ENCODE measurements around the gene OR2F2.

Gene OR2F2, protein sequence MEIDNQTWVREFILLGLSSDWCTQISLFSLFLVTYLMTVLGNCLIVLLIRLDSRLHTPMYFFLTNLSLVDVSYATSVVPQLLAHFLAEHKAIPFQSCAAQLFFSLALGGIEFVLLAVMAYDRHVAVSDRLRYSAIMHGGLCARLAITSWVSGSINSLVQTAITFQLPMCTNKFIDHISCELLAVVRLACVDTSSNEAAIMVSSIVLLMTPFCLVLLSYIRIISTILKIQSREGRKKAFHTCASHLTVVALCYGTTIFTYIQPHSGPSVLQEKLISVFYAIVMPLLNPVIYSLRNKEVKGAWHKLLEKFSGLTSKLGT

DNA sequence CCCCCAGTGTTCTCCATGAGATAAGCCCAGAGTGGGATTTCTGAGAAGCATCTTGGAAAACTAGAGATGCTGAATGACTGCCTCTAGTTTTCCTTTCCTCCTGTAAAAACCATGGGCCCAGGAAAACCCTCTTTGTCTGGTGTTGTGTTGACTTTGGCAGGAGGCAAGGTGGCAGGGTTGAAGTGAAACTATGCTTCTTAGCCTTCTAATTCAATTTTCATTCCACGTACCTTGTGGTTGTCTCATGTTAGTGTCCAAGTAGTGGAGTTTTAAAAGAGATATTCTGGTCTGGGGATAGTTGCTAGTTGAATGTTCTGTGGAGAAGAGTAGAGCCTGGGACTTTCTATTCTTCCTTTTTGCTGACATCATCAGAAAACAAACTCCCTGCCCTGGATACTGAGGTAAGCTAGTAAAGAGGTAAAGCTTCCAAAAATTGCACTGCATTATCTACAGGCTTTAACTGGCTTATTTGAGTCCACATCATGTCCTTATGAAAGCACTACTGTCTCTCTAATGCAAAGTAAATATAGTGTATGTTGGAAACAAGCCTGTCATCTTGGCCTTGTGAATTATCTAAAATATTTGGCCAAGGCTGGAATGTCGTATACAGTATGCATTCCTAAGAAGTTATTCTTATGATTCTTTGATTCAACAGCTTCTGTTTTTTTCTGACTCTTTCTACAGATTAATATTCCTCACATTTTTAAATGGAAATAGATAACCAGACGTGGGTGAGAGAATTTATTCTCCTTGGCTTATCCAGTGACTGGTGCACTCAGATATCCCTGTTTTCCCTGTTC lies at the start of gene OR2F2:
OR2F2 (plus strand) TSS at position 708 of the 800 bp plus-strand sequence; CDS start at position 708, 0 bp downstream.
- no peak for DNase-seq (ENCODE audit: low read depth, low spot score)

DNA sequence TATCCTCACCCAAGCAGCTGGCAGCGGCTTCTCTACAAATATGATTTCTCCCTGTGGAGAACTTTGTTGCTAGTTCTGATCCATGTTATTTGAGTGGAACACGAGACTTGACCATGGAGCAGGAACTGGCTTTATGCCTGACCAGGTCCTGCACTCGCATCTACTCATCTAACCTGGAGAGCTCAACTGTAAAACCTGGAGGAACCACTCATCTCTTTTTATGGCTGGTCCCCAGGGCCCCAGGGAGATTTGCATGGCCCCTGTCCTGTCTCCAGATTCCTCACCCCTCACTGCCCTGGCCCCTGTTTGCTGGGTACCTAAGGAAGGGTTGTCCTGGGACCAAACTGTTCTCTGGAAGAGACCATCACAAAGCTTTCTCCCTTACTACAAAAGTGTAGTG lies 49.1 kb upstream of the OR2F2 start:
- DNase-seq (ENCODE audit: low read depth, low spot score), result no peak

DNA sequence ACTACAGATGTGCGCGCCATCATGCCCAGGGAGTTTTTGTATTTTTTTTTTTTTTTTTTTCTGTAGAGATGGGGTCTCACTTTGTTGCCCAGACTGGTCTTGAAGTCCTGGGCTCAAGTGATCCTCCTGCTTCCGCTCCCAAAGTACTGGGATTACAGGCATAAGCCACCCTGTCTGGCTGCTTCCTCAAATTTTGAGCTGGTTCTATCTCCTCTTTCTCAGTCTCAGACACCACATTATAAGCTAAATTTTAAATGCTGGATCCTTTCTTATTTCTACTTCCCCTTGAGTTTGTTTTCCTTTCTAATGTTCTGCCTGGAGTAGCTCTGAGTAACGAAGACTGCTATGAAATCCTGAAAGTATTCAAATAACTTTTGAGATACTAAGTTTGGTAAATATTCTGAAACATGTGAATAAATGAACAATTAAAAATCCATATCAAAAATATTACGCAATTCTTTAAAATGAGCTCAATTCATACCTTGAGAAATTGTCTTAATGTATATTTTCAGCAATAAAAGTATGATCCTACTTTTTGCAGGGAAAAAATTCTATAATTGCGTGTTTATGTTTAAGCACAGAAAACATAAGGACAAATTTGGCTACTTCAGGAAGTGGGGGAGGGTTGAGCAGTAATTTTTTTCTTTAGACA lies 48.1 kb upstream of the OR2F2 start:
- no peak for DNase-seq (ENCODE audit: low read depth, low spot score)

DNA sequence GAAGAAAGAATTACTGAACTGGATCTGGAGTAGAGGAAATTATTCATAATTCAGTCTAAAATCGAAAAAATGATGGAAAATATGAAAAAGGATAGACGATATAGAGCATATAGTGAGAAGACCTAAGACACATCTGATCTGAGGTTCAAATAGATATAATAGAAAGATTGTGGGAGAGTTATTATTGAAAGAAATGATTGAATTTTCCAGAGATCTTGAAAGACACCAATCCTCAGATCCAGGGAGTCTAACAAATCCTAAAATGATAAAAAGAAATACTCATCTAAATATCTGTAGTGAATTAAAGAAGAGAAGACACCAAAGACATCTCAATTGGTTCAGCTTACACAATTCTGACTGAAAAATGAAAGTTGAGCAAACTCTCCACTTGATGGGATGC lies 46.0 kb upstream of the OR2F2 start:
- no peak for DNase-seq (ENCODE audit: low read depth, low spot score)

DNA sequence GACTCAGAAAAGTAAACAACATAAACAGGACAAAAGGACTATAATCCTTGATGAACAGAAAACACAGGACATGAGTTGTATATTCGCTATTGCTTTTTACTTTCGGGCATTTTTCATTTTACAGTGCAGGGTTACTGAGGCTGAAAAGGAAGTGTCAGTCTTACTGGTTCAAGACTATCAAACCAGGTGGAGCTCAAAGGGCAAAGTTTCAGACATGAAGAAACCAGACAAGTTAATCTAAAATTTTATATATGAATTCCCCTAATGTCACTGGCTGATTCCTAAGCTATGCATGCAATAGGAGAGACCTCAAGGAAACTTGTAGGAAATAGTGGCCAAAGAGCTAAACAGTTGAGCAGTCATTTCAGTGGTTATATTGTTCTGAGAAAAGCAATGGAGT lies 44.5 kb upstream of the OR2F2 start:
- DNase-seq (ENCODE audit: low read depth, low spot score), result no peak

DNA sequence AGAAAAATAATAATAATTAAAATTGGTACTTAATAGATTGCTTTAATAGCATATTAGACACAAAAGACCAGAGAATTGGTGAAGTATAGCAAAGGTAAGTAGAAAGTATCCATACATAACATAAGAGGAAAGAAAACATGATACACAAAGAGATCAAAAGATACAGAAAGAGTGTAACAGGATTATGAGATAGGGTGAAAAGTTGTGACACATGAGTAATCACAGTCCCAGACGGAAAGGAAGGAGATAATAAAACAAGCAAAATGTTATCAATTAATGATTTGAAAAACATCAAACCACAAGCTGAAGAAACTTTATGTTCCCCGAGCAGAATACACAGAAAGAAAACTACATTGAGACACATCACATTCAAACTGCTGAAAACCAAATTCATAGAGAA lies 43.6 kb upstream of the OR2F2 start:
- no peak for DNase-seq (ENCODE audit: low read depth, low spot score)

DNA sequence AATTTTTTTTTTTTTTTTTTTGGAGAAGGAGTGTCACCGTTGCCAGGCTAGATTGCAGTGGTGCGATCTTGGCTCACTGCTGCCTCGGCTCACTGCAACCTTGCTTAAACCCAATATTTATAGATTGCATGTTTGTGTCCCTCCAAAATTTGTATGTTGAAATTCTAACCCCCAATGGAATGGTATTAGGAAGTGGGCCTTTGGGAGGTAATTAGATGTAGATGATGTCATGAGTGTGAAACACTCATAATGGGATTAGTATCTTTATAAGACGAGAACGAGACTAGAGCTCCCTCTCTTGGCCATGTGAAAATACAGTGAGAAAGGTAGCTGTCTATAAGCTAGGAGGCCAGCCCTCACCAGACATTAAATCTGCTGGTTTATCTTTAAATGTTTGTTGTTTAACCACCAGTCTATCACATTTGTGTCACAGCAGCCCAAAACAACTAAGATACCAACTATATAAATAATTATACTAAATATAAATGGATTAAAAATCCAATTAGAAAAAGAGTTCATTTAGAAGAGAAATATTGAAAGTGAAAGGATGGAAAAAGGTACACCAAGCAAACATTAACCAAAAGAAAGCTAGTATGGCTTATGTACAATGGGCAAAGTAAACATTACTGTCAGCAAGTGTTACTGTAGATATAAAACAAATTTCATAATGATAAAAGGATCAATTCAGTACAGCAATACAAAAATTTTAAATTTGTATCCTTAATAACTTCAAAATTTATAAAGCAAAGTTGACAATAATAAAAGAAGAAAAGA lies 42.3 kb upstream of the OR2F2 start:
- DNase-seq (ENCODE audit: low read depth, low spot score), result no peak

DNA sequence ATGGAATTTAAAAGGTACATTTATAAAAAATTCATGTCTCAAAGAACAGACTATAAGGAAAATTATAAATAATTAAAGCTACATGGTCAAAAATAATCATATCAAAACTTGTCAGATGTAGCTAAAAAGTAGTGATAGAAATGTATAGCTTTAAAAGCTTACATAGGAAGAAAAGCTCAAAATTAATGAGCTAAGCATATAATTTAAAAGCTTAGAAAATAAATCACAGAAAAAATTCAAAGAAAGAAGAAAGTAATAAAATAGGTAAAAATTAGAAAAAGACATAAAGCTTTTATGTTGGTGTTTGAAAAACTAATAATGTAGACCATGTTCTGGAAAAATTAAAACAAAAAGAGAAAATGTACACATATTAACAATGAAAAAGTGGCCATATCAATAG lies 38.4 kb upstream of the OR2F2 start:
- no peak for DNase-seq (ENCODE audit: low read depth, low spot score)

DNA sequence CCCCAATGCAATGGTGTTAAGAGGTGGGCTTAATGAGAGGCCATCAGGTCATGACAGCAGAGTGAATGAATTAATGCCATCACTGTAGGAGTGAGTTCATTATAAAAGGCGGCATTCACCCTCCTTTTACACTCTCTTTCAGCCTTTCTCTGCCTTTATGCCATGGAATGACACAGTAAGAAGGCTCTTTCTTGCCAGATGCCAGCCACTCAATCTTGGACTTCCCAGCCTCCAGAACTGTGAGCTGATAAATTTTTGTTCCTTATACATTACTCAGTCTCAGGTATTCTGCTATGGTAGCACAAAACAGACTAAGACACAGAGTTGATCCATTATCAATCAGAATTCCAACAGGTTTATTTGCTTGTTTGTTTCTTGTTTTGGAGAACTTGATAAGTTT lies 36.2 kb upstream of the OR2F2 start:
- no peak for DNase-seq (ENCODE audit: low read depth, low spot score)

DNA sequence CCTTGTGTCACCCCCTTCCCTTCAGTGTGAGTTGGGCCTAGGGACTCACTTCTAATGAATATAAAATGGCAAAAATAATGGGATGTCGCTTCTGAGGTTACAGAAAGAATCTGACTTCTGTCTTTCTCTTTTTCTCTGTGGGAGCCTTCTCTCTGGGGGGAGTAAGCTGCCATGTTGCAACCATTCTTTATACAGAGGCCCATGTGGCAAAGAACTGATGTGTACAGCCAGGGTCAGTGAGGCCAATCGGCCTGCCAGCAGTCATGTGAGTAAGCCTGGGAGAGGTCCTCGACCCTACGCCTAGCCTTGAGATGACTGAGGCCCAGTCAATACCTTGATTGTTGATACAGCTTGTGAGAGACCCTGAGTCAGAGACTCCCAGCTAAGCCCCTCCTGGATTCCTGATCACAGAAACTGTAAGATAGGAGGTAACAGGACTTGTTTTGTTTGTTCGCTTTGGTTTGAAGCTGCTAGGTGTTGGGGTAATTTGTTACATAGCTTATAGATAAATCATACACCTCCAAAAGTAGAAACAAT lies 34.7 kb upstream of the OR2F2 start:
- no peak for DNase-seq (ENCODE audit: low read depth, low spot score)

DNA sequence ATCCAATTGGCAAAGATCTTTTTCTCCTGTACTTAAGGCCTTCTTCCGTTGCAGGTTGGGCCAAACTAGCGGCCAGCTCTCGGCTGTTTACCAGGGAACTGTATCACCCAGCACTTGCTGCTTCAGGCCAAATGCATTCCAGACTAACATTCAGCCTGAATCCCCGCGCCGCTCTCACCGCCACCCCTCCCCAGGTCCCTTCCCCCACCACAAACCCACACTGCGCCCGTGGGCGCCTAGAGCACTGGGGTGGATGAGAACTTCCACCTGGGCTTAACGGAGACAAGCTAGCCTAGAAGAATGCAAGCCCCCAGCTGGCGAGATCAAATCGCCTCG lies 33.7 kb upstream of the OR2F2 start:
- DNase-seq (ENCODE audit: low read depth, low spot score), result no peak

DNA sequence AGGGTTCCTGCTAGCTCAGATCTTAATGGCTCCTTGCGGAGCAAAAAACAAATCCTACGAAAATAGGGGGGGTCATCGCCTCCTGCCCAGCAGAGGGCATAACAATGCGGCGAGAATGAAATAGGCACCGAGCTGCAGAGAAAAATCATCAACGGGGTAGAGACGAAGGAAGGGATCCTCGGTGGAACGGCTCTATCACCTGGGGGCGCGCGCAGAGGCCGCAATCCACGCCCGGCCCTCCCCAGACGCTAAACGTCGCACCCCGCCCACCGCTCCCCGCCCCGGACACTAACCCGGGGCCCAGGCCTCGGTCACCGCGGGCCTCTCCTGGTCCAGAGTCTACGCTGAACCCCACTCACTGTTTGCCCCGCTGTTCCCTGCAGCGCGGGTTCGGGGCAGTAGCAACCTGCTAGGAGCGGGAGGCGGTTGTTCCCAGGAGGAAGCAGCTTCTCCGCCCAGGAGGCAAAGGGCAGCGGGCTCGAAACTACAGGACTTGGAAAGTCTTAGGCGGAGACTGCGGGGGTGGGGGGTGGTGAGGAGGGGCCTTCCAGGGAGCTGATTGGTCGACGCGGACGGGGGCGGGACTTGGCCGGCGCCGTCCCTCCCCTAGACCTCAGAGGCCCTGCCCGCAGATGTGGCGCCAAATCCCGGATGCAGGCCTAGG lies 33.2 kb upstream of the OR2F2 start, which contains the start of gene TCAF1:
TCAF1 (minus strand) TSS at position 509 of the 664 bp plus-strand sequence. CDS start 25,568 bp downstream, outside the sequence.
- peak; percentile 73 for DNase-seq (ENCODE audit: low read depth, low spot score)

DNA sequence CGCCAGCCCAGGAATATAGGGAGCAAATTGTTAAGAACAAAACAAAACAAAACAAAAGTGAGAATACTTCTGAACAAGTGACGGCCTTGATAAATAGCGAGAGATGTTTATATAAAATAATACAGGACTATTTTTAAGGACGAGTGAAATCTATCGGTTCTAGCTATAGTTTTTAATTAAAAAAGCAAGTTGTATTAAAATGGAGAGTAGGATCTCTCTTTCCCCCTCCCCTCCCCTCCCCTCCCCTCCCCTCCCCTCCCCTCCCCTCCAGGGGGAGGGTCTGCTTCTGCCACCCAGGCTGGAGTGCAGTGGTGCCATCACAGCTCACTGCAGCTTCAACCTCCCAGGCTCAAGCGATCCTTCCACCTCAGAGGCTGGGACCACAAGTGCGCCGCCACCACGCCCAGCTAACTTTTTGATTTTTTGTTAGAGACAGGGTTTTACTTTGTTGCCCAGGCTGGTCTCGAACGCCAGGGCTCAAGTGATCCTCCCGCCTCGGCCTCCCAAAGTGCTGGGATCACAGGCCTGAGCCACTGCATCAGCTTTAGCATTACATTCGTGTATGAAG lies 32.6 kb upstream of the OR2F2 start:
- no peak for DNase-seq (ENCODE audit: low read depth, low spot score)

DNA sequence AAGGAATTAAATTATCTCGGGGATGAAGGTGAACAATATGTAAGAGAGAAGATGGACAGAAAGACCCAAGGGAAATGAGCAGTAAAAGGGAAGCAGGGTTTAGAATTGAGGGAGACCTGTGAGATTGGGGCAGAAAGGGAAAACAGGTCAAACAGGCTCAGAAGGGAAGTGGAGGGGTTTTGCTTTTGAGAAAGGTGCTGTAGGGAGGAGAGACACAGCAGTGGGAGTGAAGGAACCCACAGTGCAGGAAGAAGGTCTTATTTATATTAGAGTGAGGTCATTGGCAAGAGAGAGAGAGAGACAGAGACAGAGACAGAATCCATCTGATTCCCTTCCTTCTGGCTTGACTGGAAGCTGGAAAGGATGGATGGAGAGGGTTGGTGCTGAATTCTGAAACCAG lies 29.5 kb upstream of the OR2F2 start:
- no peak for DNase-seq (ENCODE audit: low read depth, low spot score)

DNA sequence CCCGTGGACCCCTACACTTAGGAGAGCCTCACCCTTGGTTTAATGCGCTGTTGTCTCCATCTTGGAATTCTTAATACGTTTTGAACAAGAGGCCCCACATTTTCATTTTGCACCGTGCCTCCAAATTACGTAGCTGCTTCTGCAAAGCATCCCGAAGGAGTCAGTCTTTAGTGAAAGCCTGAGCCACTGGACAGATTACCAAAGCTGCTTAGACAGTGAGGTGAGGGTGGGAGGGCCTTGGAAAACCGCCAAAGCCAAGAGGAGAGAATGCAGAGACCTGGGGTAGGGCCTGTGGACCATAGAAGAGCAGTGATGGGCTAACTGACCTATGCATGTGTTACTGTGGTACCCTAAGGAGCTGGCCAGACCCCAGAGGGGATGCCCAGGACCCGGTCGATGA lies 28.9 kb upstream of the OR2F2 start:
- DNase-seq (ENCODE audit: low read depth, low spot score), result no peak

DNA sequence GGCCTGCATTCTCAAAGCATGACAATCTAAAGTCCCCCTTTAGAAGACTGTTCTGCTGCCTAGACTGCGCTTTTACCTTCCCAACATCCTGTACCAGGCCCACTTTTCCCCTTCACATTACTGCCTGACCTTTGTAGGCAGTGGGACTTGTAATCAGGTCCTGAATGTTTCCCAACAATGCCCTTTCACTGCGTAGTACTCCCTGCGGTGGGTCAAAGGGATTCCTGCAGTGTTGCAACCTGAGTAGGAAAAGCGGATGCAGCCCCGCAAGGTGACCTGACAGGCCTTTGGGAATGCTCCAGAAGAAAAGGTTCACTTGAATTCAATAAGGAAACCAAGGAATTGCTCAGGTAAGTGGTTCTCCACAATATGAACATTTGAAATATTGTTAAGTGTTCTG lies 28.1 kb upstream of the OR2F2 start:
- DNase-seq (ENCODE audit: low read depth, low spot score), result no peak

DNA sequence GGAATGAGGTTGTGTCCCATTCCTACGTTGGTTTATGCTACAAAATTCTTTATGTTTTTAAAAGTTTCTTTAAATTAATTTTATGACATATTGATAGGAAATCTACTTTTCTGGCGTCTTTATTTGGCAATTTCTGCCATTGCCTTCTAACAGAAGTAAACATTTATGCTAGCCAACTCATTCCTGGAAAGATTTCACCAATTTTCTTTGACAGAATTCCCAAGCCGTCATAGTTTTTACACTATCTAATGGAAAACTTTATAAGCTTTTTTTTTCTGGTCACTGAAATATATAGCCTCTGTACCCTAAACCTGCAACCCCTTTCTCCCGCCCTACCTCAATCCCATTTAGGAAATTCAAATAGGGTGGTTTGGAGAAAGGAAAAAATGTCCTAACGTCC lies 26.9 kb upstream of the OR2F2 start:
- DNase-seq (ENCODE audit: low read depth, low spot score), result no peak

DNA sequence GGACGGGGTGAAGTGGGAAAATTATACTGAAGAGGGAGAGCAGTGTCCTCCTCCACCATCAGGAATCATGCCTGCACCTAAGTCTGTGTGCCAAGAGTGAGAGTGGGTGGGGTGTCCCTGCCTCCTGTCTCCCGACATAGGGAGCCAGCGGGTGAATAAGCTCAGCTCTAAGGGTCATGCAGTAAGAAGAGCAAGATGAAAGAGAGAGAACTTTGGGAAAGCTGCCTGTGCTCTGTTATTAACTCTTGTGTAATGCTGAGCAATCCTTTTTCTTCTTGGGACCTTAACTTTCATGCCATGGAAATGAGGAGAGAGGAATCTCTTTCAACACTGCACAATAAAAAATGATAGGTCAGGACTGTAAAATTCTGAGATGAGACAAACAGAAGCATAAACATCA lies 25.2 kb upstream of the OR2F2 start:
- DNase-seq (ENCODE audit: low read depth, low spot score), result no peak

DNA sequence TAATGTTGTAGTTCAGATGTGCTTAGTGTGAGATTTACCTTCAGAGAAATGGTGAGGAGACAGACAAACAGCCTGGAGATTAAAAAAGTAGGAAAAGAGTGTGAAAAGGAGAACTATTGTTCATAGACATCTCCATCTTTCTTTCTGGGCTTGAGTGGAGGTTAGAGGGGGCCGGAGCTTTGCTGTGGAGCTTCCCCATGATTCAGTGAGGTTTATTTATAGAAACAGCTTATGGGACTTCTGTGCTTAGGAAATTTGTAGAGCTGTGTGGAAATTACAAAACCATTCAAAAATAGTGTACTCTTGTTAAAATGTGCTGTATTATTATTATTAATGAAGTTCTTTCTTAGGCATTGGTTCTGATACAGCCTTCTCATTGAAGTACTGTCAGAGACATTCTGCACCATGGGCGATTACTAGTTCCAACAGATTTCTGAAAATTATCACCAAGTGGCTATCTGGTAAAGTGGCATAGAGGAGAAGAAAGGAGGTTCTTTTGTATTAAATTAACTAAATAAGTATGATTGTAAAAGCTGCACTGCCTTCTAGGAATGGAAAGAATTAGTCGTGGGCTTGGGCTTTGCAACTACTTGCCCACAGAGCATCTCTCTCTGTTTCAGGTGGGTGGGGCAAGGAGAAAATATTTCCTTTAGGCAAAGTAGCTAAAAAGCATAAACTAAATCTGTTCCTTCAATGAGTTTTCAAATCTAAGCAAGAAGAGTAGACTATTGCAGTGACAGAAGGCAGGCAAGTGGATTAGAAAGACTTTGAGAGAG lies 24.4 kb upstream of the OR2F2 start:
- DNase-seq (ENCODE audit: low read depth, low spot score), result no peak

All from activated CD4-positive, CD25-positive, alpha-beta regulatory T cell treated with anti-CD3 and anti-CD28 coated beads, Interleukin-2, amount 50 U/mL, for 16 hours (primary cell).